Subcutaneous abdominal adipose tissue (tissue), 5 donors: Measurements from ENCODE around the gene BBS12.

Experiments
- H3K27ac ChIP-seq: one replicate; pipeline ENCODE4 v1.7.0; 2013; ENCODE audit warnings: low read depth, mild to moderate bottlenecking, inconsistent platforms, low read length, moderate library complexity
- H3K27me3 ChIP-seq, 5 donors: one replicate each; pipeline ENCODE4 v1.7.0; 2013; ENCODE audit warnings: low read length in 5 of 5, inconsistent platforms in 1 of 5; ENCODE audit not compliant: control insufficient read depth in 5 of 5, insufficient read depth in 4 of 5
- H3K36me3 ChIP-seq, 5 donors: one replicate each; pipeline ENCODE4 v1.7.0; 2013; ENCODE audit warnings: low read length in 5 of 5; ENCODE audit not compliant: control insufficient read depth in 5 of 5, insufficient read depth in 5 of 5
- H3K4me1 ChIP-seq, 5 donors: one replicate each; pipeline ENCODE4 v1.7.0; 2013; ENCODE audit warnings: low read length in 5 of 5, mild to moderate bottlenecking in 3 of 5, moderate library complexity in 1 of 5; ENCODE audit not compliant: control insufficient read depth in 5 of 5, insufficient read depth in 5 of 5
- H3K4me3 ChIP-seq, 5 donors: one replicate each; pipeline ENCODE4 v1.7.0; 2013; ENCODE audit warnings: low read length in 5 of 5, low read depth in 1 of 5
- H3K9ac ChIP-seq, 5 donors: one replicate each; pipeline ENCODE4 v1.7.0; 2013; ENCODE audit warnings: low read length in 5 of 5, mild to moderate bottlenecking in 4 of 5, moderate library complexity in 3 of 5
- H3K9me3 ChIP-seq, 5 donors: one replicate each; pipeline ENCODE4 v1.7.0; 2013; ENCODE audit warnings: low read length in 5 of 5; ENCODE audit not compliant: control insufficient read depth in 5 of 5
- donor health status: healthy.
- donor health status: healthy.
- donor health status: healthy.
- donor health status: healthy.
- donor health status: healthy.

BBS12 gene

DNA sequence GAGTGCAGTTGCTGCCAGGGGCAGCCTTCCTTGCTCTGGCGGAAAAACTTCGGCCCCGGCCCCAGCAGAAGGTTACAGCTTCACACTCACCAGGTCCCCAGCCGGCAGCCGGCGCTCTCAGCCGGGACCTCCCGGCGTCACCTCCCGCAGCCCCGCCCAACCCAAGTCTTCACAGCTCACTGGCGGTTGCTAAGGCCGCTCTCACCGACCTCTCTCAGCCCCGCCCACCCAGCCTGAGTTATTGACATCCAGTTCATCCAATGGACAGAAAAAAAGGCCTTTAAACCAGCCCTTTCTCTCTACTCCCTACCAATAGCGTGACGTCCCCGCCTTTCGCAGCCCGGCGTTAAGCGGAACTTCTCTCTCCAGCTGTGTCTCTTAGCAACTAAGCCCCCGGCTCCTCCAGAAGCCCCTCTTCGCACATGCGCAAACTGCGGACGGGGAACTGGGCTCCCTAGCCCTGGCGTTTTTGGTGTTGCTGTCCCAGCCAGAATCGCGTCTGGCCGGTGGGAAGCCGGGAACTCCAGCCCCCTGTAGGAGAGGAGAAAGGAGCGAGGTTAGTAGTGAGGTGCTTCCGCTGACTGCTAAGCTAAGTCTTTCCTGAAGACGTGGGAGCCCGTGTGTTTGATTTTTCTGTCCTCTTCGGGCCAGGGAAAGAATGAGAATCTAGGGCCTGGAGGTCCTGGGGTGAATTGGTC lies at the start of gene BBS12:
TSS of gene BBS12 (plus strand) at position 376 of the 698 bp plus-strand sequence. CDS start 9,189 bp downstream, outside the sequence.
- H3K27me3 ChIP-seq: no peaks in the 10 kb centered on the region
- H3K9ac ChIP-seq: peak within 1 kb of the TSS; percentile 69 to 99 (median 90)

DNA sequence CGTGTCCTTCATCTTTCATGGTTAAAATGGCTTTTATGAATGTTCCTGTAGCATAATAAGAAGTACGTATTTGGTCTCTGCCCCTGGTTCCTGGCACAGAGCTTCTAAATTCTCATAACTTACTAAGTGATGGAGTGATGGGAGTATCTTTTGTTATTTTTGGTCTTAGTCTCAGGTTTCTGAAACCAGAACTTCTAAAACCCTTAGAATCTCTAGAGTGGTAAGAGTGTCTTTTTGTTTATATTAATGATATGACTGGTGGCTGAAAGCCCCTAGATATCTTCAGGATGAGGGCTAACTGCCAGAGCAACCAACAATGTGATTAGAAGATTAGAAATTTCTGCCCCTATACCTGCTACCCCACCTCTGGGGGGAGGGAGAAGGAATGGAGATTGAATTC lies 45.8 kb upstream of the BBS12 start:
- Histone ChIP-seq H3K4me1 (peaks cover 0 to 8% (median 4%) of the 10 kb centered on the region in 5 donors), H3K27me3 (no peaks in the 10 kb centered on the region), H3K27ac (no peak overlapping the region), H3K9me3 (peaks cover 0 to 6% (median 0%) of the 10 kb centered on the region in 5 donors), H3K36me3 (no peaks in the 10 kb centered on the region), H3K4me3 (no peak overlapping the region), H3K9ac (no peak overlapping the region)

More for the DNA sequence above, at the start of gene BBS12:
- H3K4me1 ChIP-seq: peaks cover 0 to 19% (median 18%) of the 10 kb centered on the region in 5 donors
- peak within 1 kb of the TSS; percentile 92 for H3K27ac ChIP-seq
- H3K36me3 ChIP-seq: no peaks in the 10 kb centered on the region
- H3K9me3 ChIP-seq: no peaks in the 10 kb centered on the region
- peak within 1 kb of the TSS; percentile 75 to 97 (median 91) for H3K4me3 ChIP-seq

DNA sequence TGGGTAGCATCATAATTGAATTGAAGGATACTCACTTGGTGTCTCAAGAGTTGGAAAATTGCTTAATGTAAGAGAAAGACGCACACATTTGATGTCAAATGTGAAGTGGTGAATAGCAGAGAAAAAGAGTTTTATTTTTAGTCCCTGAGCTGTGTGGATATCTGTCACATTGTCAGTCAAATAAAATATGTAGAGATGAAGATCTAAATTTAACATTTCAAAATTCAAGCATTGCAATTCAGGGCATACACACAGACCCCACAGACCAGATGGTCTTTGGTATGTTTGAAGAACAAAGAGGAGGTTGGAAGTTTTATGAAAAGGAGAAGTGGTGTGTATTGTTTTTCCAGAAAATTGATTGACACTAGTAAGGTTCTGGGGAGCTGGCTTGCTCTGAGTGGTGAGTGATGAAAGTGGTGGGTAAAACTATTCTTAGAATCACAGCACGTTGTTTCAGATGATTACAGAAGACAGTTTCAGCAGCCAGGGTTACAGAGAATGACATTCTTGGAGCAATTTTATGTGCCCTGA lies 44.9 kb upstream of the BBS12 start:
- Histone ChIP-seq H3K36me3 (no peaks in the 10 kb centered on the region), H3K9ac (no peak overlapping the region), H3K4me1 (peaks cover 0 to 8% (median 4%) of the 10 kb centered on the region in 5 donors), H3K4me3 (no peak overlapping the region), H3K27ac (no peak overlapping the region), H3K9me3 (peaks cover 0 to 4% (median 0%) of the 10 kb centered on the region in 5 donors), H3K27me3 (no peaks in the 10 kb centered on the region)

DNA sequence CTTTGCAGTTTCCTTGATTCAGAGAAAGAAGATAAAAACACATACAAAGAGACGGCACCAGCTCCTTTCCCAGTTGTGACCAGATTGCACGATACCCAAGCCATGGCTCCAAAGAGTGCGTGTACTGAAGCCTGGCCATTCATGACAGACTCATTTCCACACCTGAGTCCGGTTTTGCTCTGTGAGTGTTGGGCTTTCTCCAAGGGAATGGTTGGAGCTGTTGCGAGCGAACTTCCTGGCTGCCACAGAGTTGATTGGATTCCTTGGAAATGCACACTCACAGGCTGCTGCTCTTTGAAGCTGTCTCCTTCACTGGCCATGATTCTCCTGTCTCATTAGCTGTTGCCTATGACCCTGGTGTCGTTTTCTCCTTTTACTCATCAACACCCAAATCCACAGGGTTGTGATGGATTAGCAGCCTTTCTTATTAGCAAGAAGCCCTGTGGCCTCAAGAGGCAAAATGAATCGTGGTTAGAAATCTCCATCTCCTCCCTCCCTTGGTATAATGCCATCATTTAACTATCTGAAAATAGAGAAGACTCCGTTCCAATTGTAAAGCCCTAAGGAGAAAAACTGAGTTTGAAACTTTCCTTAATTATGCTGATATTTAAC lies 43.9 kb upstream of the BBS12 start:
- H3K9ac ChIP-seq: no peak overlapping the region
- H3K27ac ChIP-seq: no peak overlapping the region
- H3K9me3 ChIP-seq: no peaks in the 10 kb centered on the region
- H3K36me3 ChIP-seq: no peaks in the 10 kb centered on the region
- H3K4me3 ChIP-seq: peak overlapping the region; percentile 6 to 38 (median 24)
- peaks cover 0 to 8% (median 4%) of the 10 kb centered on the region in 5 donors for H3K4me1 ChIP-seq
- H3K27me3 ChIP-seq: no peaks in the 10 kb centered on the region

DNA sequence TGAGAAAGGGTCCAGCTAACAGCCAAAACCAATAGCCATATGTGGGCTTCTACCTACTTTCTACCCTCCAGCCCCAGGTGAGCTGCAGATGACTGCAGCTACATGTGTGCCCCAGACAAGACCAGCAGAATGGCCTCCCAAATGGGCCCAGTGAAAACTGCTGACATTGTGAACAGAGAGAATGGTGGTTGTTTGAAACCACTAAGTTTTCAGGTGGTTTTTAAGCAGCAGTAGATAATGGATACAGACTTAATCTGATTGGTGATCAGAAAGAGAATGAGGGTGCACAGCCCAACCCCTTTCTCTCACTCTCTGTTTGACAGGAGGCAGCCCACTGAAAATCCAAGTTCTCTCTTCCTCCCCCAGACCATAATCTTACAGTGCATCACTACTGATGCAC lies 42.5 kb upstream of the BBS12 start:
- no peak overlapping the region for H3K9ac ChIP-seq

DNA sequence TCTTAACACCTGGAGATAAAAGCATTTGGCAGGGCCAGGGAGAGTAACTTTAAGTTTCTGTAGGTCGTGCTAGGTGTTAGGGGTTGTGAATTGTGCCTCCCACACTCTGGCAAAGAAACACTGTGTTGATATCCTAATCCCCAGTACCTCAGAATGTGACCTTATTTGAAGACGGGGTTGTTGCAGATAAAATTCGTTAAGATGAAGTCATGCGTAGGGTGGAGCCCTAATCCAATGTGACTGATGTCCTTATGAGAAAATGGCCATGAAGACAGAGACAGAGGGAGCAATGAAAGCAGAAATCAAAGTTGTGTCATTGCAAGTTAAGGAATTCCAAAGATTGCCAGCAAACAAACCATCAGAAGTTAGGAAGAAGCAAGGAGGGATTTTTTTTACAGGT lies 40.5 kb upstream of the BBS12 start:
- no peak overlapping the region for H3K4me3 ChIP-seq
- H3K27me3 ChIP-seq: no peaks in the 10 kb centered on the region
- H3K27ac ChIP-seq: no peak overlapping the region
- no peaks in the 10 kb centered on the region for H3K9me3 ChIP-seq
- H3K4me1 ChIP-seq: peaks cover 0 to 8% (median 4%) of the 10 kb centered on the region in 5 donors
- H3K36me3 ChIP-seq: no peaks in the 10 kb centered on the region
- no peak overlapping the region for H3K9ac ChIP-seq

More for the DNA sequence above, 42.5 kb upstream of the BBS12 start:
- no peak overlapping the region for H3K27ac ChIP-seq
- no peaks in the 10 kb centered on the region for H3K9me3 ChIP-seq
- no peaks in the 10 kb centered on the region for H3K27me3 ChIP-seq
- H3K4me3 ChIP-seq: no peak overlapping the region
- peaks cover 0 to 8% (median 4%) of the 10 kb centered on the region in 5 donors for H3K4me1 ChIP-seq
- H3K36me3 ChIP-seq: no peaks in the 10 kb centered on the region

DNA sequence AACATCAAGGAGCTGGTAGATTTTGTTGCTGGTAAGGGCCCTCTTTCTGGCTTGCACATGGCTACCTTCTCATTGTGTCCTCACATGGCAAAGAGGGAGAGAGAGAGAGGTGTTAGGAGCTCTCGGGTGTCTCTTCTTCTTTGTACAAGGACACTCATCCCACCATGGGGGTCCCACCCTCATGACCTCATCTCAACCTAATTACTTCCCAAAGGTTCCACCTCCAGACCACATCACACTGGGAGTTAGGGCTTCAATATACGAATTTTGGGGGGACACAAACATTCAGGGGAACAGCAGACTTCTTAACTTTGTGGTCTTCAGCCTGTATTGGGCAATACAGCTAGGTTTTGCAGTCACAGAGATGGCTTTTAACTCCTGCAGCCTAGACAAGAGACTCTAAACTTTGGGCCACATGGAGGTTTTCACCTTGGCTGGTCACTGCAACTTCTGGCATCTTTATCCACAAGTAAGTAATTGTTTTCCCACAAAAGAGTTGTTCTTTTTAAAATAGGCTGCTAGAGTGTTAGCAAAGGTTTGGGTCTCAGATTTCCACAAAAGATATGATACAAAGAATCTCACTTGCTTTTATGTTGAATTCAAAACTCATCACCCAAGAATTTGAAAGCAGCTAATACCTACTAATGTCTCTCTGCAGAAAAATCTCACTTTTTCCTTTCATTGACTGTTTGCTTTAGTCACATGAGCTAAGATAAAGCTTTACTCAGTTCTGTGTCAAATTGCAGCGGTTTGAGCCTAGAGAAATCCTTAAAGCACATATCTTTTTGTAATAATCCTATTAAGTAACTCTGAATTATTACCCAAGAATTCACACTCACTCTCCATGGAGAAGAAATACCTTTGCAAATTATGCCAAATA lies 39.6 kb upstream of the BBS12 start:
- Histone ChIP-seq H3K9me3 (no peaks in the 10 kb centered on the region), H3K36me3 (no peaks in the 10 kb centered on the region), H3K4me1 (peaks cover 0 to 8% (median 4%) of the 10 kb centered on the region in 5 donors), H3K4me3 (no peak overlapping the region), H3K9ac (no peak overlapping the region), H3K27ac (no peak overlapping the region), H3K27me3 (no peaks in the 10 kb centered on the region)

DNA sequence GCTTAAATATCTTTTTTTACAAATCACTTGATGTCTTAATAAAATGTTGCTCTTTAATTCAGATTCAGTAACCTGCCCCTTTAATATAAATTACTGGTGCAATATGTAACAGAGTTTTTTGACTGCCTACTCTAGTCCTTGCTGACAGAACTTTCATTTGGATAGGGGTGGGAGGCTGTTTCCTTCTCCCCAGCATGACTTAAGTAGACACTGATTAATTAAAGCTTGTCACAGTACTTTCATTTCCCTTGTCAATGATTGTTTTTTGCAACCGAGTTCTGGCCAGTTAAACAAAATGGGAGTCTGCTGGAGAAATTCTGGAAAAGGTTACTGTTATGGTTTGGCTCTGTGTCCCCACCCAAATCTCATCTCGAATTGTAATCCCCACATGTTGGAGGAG lies 37.3 kb upstream of the BBS12 start:
- no peaks in the 10 kb centered on the region for H3K9me3 ChIP-seq
- no peaks in the 10 kb centered on the region for H3K27me3 ChIP-seq
- H3K4me3 ChIP-seq: no peak overlapping the region
- H3K4me1 ChIP-seq: no peaks in the 10 kb centered on the region
- H3K27ac ChIP-seq: no peak overlapping the region
- H3K36me3 ChIP-seq: no peaks in the 10 kb centered on the region
- H3K9ac ChIP-seq: no peak overlapping the region

DNA sequence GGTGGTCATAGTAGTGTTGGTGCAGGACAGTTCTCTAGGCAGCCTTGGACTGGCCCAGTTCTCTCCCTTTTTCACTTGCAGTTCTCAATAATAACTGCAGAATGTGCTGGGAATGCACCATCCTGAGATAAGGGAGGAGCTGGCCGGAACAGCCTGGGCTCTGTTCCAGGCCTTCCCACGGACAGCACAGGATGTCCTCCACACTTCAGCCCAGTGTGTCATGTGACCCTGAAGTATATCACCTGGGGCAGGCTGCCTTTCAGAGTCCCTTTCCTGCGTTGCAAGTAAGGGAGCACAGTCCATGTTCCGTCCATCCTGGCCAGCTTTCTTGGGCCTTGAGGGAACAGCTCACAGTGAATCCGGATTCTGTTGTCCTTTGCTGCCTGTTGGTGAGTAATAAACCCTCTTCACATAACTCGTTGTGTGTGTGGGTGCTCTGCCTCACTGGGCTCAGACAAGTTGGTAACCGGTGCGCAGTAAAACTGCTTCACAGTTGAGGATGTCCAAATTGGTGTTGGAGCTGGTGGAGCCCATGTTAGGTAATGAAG lies 32.3 kb upstream of the BBS12 start:
- H3K27ac ChIP-seq: no peak overlapping the region
- peaks cover 0 to 3% (median 0%) of the 10 kb centered on the region in 5 donors for H3K27me3 ChIP-seq
- H3K4me1 ChIP-seq: no peaks in the 10 kb centered on the region
- H3K9me3 ChIP-seq: no peaks in the 10 kb centered on the region
- H3K36me3 ChIP-seq: no peaks in the 10 kb centered on the region
- no peak overlapping the region for H3K4me3 ChIP-seq
- no peak overlapping the region for H3K9ac ChIP-seq
